Right renal cortex interstitium (tissue), 3 donors: Measurements from ENCODE around the gene ITPK1. TPM values are rescaled to one million over a fixed set of nuclear protein-coding genes. Genes with fewer than 3 reads are reported as not detected.

ENCODE experiments used
- DNase-seq, 3 donors: peaks; one replicate each; pipeline ENCODE4 v3.0.0-alpha.2; 2013; ENCODE audit warnings: low read depth in 3 of 3, low spot score in 2 of 3
- polyA plus RNA-seq, 3 donors: library from polyadenylated mRNA; unstranded; fragments of 120-200 nt; gene quantifications; one replicate each; pipeline ENCODE4 v1.2.1, GENCODE V29; 2013; ENCODE audit not compliant: insufficient read length in 3 of 3

The ITPK1 gene
- polyA plus RNA-seq, 3 donors, result 28.5 to 33.7 (median 29.7) TPM

DNA sequence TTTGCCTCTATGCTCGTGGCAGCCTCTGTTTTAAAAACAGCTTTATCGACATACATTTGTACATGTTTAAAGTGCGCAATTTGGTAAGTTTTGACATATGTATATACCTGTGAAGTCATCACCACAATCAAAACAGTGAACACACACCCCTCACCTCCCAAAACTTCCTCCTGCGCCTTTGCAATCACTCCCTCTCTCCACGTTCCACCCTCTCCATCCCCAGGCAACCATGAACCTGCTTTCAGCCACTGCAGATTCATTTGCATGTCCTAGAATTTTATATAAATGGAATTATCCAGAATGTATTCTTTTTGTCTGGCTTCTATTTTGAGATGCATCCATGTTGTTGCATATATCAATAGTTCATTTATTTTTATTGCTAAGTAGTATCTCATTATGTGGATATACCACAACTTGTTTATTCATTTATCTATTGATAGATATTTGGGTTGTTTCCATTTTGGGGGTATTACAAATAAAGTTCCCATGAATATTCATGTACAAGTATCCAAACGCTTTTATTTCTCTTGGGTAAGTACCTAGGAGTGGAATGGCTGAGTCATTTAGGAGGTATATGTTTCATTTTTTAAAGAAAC lies 208.3 kb downstream of the ITPK1 start:
- DNase-seq, result no peak

DNA sequence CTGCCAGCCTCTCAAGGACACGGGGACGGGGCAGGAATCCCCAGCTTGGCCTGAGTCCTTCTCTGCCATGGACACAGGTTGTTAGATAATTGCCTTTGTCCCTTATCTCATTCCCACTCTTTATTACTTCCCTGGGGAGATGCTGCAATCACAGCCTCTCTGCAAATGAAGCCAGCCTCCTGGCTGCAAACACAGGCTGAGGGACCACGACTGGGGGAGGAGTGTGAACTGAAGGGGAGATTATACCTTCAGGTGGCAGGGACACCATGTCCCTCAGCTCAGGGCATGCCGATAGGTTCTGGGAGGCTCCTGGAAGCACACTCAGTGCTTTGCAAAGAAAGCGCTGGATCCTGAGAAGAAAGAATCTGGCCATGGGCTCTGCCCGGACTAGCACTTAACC lies 208.9 kb downstream of the ITPK1 start:
- DNase-seq, result no peak

DNA sequence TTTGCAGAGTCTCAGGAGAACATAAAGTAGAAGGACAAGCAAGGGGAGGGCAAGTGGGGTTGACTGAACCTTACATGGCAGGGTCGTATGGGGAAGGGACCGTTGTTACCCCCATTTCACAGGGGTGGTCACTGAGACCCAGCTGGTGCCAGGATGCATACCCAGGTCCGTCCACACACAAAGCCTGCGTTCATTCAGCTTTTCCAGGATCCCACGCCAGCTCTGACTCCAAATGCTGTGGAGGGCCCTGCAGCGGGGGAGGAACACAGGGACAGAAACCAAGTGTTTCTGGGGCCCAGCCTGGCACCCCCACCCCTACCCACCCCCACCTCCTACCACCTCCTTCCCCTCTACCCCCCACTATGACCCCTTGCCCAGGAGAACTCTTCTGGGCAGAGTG lies 209.3 kb downstream of the ITPK1 start:
- DNase-seq, result no peak

DNA sequence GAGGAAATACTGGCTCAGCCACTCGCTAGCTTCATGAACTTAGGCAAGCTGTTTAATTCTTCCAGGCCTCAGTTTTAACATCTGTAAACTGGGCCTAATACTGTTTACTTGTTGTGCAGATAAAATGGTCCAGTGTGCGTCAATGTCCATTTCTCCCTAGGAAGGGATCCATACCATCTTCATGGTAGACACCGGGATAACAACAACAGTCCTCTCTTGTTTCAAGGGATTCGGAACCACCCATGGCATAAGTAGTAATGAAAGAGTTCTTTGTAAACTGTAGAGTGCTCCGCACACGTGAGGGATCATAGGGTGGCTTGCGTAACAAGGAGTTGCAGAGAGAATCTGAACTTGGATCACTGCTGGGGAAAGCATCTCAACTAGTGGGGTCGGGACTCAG lies 210.1 kb downstream of the ITPK1 start:
- no peak for DNase-seq

DNA sequence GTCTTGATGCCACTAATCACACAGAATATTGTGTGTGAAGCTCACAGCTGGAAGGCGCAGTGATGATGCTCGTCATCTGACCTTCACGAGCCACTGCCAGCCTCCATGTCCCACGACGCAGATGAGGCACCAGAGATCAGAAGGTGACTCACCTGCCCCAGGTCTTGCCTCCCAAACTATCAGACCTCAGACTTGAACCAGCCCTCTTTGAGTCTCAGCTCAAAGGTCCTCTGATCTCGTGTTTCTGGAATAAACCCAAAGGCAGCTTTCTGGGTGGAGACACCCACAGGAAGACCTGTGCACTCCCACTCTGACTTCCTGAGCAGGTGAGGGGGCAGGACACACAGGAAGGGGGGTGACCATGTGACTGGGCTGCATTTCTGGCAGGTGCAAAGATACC lies 212.4 kb downstream of the ITPK1 start:
- DNase-seq, result no peak

DNA sequence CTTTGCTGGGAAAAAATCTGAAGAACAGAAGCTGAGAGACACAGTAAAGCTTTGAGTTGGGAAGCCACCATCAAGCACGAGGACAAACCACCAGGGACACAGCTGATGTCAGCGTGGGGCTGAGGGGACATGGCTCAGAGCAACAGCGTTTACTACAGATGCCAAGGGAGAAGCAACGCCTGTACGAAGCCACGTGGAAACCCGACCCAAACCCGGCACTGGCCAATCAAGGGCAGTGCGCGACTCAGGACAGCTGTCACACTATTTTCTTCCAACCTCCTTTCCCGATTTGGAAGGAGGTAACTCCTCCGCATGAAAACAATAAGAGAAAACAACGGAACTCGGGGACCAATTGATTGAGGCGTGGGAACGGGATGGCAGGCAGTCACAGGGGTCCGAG lies 213.0 kb downstream of the ITPK1 start:
- DNase-seq, result no peak

DNA sequence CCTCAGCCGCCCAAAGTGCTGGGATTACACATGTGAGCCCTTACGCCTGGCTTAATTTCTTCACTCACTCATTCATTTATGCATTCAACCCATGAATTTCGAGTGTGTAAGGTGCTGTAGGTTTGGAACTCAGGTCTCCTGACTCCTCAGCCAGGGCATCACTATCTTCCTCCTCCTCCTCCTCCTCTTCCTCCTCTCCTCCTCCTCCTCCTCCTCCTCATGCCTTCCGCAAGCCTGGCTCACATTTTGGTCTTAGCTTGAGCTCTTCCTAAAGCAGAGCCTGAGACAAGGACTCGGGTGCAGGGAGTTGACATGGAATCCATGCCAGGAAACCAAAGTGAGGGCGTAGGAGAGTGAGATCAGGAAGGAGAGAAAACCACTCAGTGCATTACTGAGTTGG lies 213.5 kb downstream of the ITPK1 start:
- DNase-seq, result no peak

DNA sequence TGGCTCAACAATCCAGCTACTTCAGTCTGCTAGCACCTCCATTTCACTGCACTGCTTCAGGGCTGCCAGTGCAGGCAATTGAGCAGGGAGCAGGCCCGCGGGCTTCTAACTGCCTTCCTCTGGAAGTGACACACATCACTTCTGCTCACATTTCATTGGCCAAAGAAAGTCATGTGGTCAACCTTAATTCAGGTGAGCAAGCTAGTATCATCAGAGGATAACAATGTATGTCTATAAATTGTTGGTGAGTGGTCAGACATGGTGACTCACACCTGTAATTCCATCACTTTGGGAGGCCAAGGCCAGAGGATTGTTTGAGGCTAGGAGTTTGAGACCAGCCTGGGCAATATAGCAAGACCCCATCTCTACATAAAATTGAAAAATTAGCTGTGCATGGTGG lies 215.1 kb downstream of the ITPK1 start:
- no peak for DNase-seq

DNA sequence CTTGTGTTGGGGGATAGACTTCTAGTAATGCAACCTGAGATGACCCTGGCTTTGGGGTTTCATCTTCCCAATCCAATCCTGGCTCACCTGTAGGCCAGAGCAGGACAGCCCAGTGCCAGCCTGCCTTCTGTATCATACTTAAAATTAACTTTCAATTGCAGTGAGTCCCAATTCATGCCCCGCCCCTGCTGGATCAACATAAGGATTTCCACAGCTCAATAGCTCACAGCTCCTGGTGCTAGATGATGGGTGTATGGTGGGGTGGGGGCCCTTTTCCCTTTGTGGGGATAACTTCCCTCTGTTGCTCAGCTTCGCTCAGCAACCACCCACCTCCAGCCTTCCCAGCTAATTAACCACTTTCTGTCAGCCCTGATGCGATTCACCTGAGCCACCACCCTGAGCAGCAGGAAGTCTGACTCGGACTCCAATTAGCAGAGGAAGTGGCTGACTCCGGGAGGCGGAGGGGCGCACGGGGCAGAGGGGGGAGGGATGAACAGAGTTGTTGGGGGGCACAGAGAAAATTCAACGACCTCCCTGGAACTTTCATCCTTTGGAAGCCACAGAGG lies 217.1 kb downstream of the ITPK1 start:
- no peak for DNase-seq

DNA sequence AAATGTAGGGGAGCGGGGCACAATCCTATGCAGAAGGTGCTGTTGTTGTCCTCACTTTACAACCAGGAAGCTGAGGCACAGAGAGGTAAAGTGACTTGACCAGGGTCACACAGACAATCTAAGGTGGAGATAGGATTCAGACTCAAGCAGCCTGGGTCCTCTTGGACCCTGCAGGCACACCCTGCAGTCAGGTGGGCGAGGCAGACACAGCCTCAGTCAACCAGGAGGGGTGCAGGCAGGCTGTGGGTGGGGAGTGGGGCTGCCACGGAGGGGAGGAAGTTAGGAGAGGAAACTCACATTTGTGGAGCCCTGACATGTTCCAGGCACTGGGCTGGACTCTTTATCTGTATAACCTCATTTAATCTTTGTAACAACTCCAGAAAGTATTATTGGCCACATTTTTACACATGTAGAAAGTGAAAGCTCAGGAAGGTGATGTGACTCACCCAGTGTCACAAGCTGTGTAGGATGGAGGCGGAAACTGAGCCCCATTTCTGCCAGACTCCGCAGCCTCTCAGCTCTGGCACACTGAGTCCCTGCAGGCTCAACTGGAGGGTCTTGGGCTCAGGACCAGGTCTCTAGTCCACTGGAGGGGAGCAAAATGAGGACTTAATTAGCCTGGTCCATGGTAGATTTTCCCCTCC lies 217.7 kb downstream of the ITPK1 start:
- DNase-seq, result no peak

DNA sequence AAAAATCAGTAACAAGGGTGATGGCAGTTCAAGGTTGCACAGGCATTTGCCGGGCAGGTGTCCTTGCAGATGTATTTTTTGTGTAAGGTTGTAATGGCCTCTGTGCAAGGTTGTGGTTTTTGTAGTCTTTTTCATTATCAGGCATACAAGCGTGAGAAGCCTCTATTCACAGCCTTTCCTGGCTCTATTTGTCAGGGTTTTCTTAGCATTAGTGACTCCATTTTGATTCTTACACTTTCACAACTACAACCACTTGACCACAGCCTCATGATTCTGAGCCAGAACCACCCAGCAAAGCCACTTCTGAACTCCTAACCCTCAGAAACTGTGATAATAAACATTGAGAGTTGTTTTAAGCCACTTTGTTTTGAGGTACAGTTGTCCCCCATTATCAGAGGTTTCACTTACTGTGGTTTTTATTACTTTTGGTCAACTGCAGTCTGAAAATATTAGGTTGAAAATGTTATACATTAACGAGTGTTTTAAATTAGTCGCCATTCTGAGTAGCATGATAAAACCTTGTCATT lies 220.3 kb downstream of the ITPK1 start:
- no peak for DNase-seq

DNA sequence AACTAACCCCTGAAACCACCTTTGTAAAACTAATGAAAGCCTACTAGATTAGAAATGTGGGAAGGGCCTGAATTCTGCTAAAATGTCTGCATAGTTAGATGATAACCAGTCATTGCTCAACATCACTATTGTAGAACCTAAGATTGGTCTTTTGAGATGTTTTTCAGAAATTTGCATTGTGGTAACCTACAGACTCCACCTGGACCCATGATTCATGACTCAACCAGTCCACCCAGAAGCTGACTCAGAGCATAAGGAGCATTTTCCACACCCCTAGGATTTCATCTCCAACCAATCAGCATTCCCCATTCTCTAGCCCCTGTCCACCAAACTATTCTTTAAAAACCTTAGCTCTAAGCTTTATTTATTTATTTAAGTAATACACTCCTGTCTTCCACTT lies 223.1 kb downstream of the ITPK1 start:
- no peak for DNase-seq

DNA sequence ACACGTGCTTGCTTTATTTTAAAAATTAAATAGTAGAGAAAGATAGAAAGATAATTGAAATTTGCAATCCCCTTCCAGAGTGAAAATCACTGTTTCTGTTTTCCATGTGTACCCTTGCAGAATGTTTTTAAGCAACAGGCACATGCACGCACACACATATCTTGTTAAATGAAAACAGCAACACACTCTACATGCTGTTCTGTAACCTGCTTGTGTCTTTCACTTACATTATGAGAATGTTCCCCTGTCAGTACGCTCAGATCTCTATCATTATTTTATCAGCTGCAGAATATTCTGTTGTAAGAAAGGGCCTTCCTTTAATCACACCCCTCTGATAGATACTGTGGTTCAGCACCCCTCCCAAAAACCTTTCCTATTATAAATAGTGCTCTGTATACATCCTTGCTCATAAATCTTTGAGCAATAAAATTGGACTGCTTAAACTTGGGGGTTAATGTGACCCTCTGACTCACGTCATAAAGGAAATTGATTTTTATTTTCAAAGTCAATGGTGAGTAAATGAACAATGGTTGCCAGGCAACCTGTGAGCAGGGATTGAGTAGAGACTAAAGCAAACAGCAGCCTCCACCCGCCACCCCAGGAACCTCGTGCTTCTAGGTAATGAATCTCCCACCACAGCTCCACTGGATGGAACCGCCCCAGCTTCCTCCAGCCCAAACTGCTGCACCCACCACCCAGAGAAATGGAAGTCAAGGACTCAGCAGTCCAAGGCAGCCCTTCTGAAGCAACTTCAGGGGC lies 224.7 kb downstream of the ITPK1 start:
- DNase-seq, result no peak

DNA sequence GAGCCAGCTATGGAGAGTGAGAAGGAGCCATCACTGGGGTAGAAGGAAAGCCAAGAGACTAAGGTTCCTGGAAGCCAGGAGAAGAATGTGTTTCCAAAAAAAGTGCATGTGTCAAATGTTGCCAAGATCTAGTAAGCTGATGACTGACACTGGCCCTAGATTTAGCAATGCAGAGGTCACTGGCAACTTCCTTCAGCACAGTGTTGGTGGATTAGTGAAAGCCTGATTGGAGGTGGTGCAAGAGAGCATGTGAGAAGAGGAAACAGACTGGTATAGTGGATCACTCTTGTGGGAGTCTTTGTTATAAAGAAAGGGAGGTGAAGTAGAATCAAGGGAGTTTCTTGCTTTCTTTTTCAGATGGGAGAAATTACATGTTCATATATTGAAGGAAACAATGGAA lies 226.8 kb downstream of the ITPK1 start:
- DNase-seq, result no peak

DNA sequence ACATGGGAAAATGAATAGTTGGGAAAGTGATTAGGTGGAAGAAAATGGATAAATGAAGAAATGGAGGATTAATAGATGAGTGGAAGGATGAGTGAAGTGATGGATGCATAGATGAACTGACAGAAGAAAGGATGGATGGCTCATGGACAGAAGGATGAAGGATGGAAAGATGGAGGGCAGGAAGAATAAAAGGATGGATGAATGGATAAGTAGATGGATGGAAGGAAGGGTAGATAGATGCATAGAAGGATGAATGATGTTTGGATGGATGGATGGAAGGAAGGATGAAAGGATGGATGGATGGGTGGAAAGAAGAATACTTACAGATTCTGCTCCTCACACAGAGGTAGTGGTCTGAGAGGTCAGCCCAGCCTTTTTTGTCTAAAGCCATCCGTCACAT lies 228.6 kb downstream of the ITPK1 start:
- DNase-seq, result no peak

Other genes with a start within 250 kb of the ITPK1 start
- under 1 TPM in 1 of 3 donors, not detected in 2; 0.08 TPM for gene CHGA, start 192.8 kb downstream of the ITPK1 start, polyA plus RNA-seq
- gene MOAP1, start 69.0 kb upstream of the ITPK1 start, polyA plus RNA-seq, result 10 to 100 TPM; 43.9 to 48.0 (median 47.6) TPM
- 10 to 100 TPM; 43.2 to 49.0 (median 44.0) TPM for gene LYSET, start 69.4 kb upstream of the ITPK1 start, polyA plus RNA-seq
- 10 to 100 TPM; 22.4 to 22.6 (median 22.5) TPM for gene GON7, start 91.1 kb upstream of the ITPK1 start, polyA plus RNA-seq
- 10 to 100 TPM; 39.0 to 41.8 (median 41.5) TPM for gene UBR7, start 91.3 kb upstream of the ITPK1 start, polyA plus RNA-seq
- 10 to 100 TPM; 48.5 to 51.5 (median 50.9) TPM for gene BTBD7, start 217.1 kb upstream of the ITPK1 start, polyA plus RNA-seq
- under 1 TPM; 0.31 to 0.41 (median 0.32) TPM for gene COX8C, start 231.3 kb upstream of the ITPK1 start, polyA plus RNA-seq